Measurements from ENCODE around the gene FMC1. TPM values are rescaled to one million over a fixed set of nuclear protein-coding genes. Genes with fewer than 3 reads are reported as not detected.
A peak's percentile ranks its signal among the peaks of the same experiment; 100 is the strongest.
"Not testable (repeated sequence)": the region's sequence is repeated elsewhere in the genome, so short reads cannot be mapped to it uniquely, and the experiment has no call there.

FMC1 gene
- polyA plus RNA-seq, 1 donor (not counting 4 experiments of a cell fraction or from before 2014, with no cell fraction given): 7.8 TPM

DNA sequence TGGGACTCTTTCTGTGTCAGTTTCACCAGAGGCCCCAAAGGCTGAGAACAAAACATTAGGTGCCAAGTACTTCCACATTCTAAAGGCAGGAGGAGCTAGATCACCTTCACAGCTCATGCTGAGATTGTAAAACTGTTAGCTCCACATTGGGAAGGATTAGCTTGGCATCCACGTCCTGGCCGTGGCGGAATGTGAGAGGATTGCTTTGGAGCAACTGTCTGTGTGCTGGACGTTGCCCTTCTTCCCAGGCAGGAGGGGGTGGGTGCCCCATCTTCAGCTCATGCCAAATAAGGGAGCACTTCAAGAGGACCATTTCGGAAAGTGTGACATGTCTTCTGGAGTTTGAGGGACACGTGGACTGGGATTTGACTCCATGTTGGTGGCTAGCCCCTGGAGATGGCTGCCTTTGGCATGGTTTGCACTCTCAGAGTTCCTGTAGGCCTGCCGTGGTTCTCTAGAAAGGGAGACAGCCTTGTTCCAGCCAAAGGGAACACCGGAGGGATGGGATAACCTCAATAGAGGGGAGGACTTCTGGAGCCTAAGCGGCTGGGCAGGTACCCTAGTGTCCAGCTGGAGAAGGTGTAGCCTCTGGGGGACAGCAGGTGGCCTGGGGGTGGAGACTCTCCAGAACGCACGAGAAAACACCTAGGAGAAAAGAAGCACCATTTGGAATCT, 19.9 kb upstream of the FMC1 start:
- no peak overlapping the region for H3K27ac ChIP-seq (ENCODE audit: control insufficient read depth, insufficient read depth, low read length)
- DNase-seq (ENCODE audit: low read depth, low spot score): no peak
- peak; percentile 51 to 58 (median 53) for TF ChIP-seq CTCF (optimal IDR thresholded peaks at IDR 0.05 in 1 of 3, IDR thresholded peaks at IDR 0.05 in 1 of 3, conservative IDR thresholded peaks at IDR 0.05 in 1 of 3; ENCODE audit: extremely low read depth in 1 of 3, insufficient read depth in 2 of 3, low read length in 3 of 3)
- TF ChIP-seq EZH2 (IDR thresholded peaks at IDR 0.05; ENCODE audit: low read length): no peak
- no peak overlapping the region for H2AFZ ChIP-seq (ENCODE audit: control insufficient read depth, low read length)
- H3K9ac ChIP-seq (ENCODE audit: control insufficient read depth, extremely low read depth, insufficient read depth, low read length): no peak overlapping the region
- dilution Hi-C loops (cut with MboI; ENCODE audit: extremely low pct_ligation_motif_present, low sequenced_read_pairs): no loop called here
- no peaks in the 10 kb centered on the region for H3K9me3 ChIP-seq (ENCODE audit: control insufficient read depth, low read depth, low read length)
- no peaks in the 10 kb centered on the region for H3K79me2 ChIP-seq (ENCODE audit: control insufficient read depth, insufficient read depth, low read length)
- no peak overlapping the region for H3K4me2 ChIP-seq (ENCODE audit: control insufficient read depth, extremely low read depth, insufficient read depth, low read depth, low read length)
- FAIRE-seq: no peak
- H3K9me1 ChIP-seq (ENCODE audit: control insufficient read depth, extremely low read depth, insufficient read depth, low read length): no peaks in the 10 kb centered on the region
- no peaks in the 10 kb centered on the region for H3K36me3 ChIP-seq (ENCODE audit: control insufficient read depth in 2 of 2, extremely low read depth in 1 of 2, insufficient read depth in 2 of 2, low read length in 2 of 2)
- no peaks in the 10 kb centered on the region for H4K20me1 ChIP-seq (ENCODE audit: control insufficient read depth, extremely low read depth, insufficient read depth, low read length)
- H3K4me3 ChIP-seq (ENCODE audit: control insufficient read depth in 2 of 3, extremely low read depth in 1 of 3, insufficient read depth in 2 of 3, low read depth in 1 of 3, low read length in 3 of 3): no peak overlapping the region
- H3K4me1 ChIP-seq (ENCODE audit: control insufficient read depth, extremely low read depth, insufficient read depth, low read length): no peaks in the 10 kb centered on the region
- H3K27me3 ChIP-seq (ENCODE audit: control insufficient read depth, extremely low read depth, insufficient read depth, low read length): no peaks in the 10 kb centered on the region

DNA sequence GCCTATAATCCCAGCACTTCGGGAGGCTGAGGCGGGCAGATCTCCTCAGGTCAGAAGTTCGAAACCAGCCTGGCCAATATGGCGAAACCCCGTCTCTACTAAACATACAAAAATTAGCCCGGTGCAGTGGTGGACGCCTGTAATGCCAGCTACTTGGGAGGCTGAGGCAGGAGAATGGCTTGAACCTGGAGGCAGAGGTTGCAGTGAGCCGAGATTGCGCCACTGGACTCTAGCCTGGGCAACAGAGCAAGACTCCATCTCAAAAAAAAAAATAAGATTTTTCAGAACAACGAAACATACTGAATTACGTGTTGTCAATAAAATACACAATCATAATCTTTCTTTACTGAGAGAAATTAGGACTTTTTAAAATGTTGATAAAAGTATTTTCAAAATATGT, 16.4 kb upstream of the FMC1 start:
- dilution Hi-C loops (cut with MboI; ENCODE audit: extremely low pct_ligation_motif_present, low sequenced_read_pairs); DNase-seq (ENCODE audit: low read depth, low spot score); H3K79me2 ChIP-seq (ENCODE audit: control insufficient read depth, insufficient read depth, low read length); H3K36me3 ChIP-seq (ENCODE audit: control insufficient read depth in 2 of 2, extremely low read depth in 1 of 2, insufficient read depth in 2 of 2, low read length in 2 of 2); H3K27ac ChIP-seq (ENCODE audit: control insufficient read depth, insufficient read depth, low read length); H2AFZ ChIP-seq (ENCODE audit: control insufficient read depth, low read length); H3K9me3 ChIP-seq (ENCODE audit: control insufficient read depth, low read depth, low read length); H3K9ac ChIP-seq (ENCODE audit: control insufficient read depth, extremely low read depth, insufficient read depth, low read length); H3K27me3 ChIP-seq (ENCODE audit: control insufficient read depth, extremely low read depth, insufficient read depth, low read length); H3K4me2 ChIP-seq (ENCODE audit: control insufficient read depth, extremely low read depth, insufficient read depth, low read depth, low read length); H3K9me1 ChIP-seq (ENCODE audit: control insufficient read depth, extremely low read depth, insufficient read depth, low read length); H4K20me1 ChIP-seq (ENCODE audit: control insufficient read depth, extremely low read depth, insufficient read depth, low read length); H3K4me1 ChIP-seq (ENCODE audit: control insufficient read depth, extremely low read depth, insufficient read depth, low read length); H3K4me3 ChIP-seq (ENCODE audit: control insufficient read depth in 2 of 3, extremely low read depth in 1 of 3, insufficient read depth in 2 of 3, low read depth in 1 of 3, low read length in 3 of 3); FAIRE-seq: not testable (repeated sequence)

- no peaks in the 10 kb centered on the region for H3K27me3 ChIP-seq (ENCODE audit: control insufficient read depth, extremely low read depth, insufficient read depth, low read length)
- H3K4me2 ChIP-seq (ENCODE audit: control insufficient read depth, extremely low read depth, insufficient read depth, low read depth, low read length): no peak overlapping the region
- no peak overlapping the region for H3K4me3 ChIP-seq (ENCODE audit: control insufficient read depth in 2 of 3, extremely low read depth in 1 of 3, insufficient read depth in 2 of 3, low read depth in 1 of 3, low read length in 3 of 3)
- FAIRE-seq: peak; percentile 20
- no peak overlapping the region for H3K27ac ChIP-seq (ENCODE audit: control insufficient read depth, insufficient read depth, low read length)
- dilution Hi-C loops (cut with MboI; ENCODE audit: extremely low pct_ligation_motif_present, low sequenced_read_pairs): no loop called here
- H3K4me1 ChIP-seq (ENCODE audit: control insufficient read depth, extremely low read depth, insufficient read depth, low read length): no peaks in the 10 kb centered on the region
- no peaks in the 10 kb centered on the region for H4K20me1 ChIP-seq (ENCODE audit: control insufficient read depth, extremely low read depth, insufficient read depth, low read length)
- H3K9me1 ChIP-seq (ENCODE audit: control insufficient read depth, extremely low read depth, insufficient read depth, low read length): no peaks in the 10 kb centered on the region
- TF ChIP-seq CTCF (optimal IDR thresholded peaks at IDR 0.05 in 1 of 3, IDR thresholded peaks at IDR 0.05 in 1 of 3, conservative IDR thresholded peaks at IDR 0.05 in 1 of 3; ENCODE audit: extremely low read depth in 1 of 3, insufficient read depth in 2 of 3, low read length in 3 of 3) (no peak), EZH2 (IDR thresholded peaks at IDR 0.05; ENCODE audit: low read length) (no peak)
- no peaks in the 10 kb centered on the region for H3K36me3 ChIP-seq (ENCODE audit: control insufficient read depth in 2 of 2, extremely low read depth in 1 of 2, insufficient read depth in 2 of 2, low read length in 2 of 2)
- no peak overlapping the region for H3K9ac ChIP-seq (ENCODE audit: control insufficient read depth, extremely low read depth, insufficient read depth, low read length)
- H3K9me3 ChIP-seq (ENCODE audit: control insufficient read depth, low read depth, low read length): no peaks in the 10 kb centered on the region
- peak; percentile 17 for DNase-seq (ENCODE audit: low read depth, low spot score)
- H3K79me2 ChIP-seq (ENCODE audit: control insufficient read depth, insufficient read depth, low read length): no peaks in the 10 kb centered on the region
- no peak overlapping the region for H2AFZ ChIP-seq (ENCODE audit: control insufficient read depth, low read length)
Observed at GRCh38 chr7:139328375-139328774, 12.8 kb upstream of the FMC1 start.

Measured in keratinocyte (primary cell).